Measurements from ENCODE around the gene SLC29A3. TPM values are rescaled to one million over a fixed set of nuclear protein-coding genes. Genes with fewer than 3 reads are reported as not detected.

The SLC29A3 gene
- polyA plus RNA-seq, 1 of the 3 experiments (the other 2 are of a cell fraction), result 3.8 TPM

DNA sequence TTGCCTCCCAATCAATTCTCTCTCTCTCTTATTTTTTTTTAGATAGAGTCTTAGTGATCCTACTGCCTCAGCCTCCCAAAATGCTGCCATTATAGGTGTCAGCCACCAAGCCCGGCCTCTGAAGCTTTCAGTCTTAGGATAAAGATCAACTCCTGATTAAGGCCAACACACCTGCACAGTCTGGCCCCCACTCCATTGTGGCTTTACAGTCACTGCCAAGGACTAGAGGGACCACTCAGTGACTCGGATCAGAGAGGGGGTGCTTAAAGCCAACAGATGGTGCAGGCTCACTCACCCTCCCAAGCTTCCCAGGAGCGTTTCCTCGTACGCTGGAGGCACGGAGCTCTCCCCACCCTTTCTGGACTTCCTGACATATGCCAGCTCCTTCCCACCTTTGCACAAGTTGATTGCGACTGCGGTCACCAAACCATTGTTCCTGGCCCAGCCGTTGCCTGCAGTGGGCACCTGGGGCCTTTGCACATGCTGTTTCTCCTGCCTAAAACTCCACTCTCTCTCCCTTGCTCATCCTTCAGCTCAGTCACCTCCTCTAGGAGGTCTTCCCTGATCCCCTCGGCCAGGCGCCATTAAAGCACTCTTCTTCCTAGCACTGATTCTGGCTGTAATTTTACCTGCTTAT lies 76.0 kb downstream of the SLC29A3 start:
- Histone ChIP-seq H3K27me3 (ENCODE audit: insufficient read depth) (peaks cover 48% of the 10 kb centered on the region), H4K20me1 (ENCODE audit: insufficient read depth) (no peaks in the 10 kb centered on the region), H3K9ac (no peak overlapping the region), H3F3A (replicated peaks; ENCODE audit: insufficient read depth) (no peaks in the 10 kb centered on the region), H3K9me3 (no peaks in the 10 kb centered on the region), H3K36me3 (replicated peaks in 1 of 2; ENCODE audit: control insufficient read depth in 1 of 2, insufficient read depth in 2 of 2, low read length in 1 of 2) (no peaks in the 10 kb centered on the region), H3K27ac (ENCODE audit: low read depth in 2 of 2, low read length in 1 of 2) (no peak overlapping the region), H3K4me1 (ENCODE audit: control insufficient read depth in 1 of 2, insufficient read depth in 2 of 2, low read depth in 1 of 2, low read length in 1 of 2) (peaks cover 0 to 9% of the 10 kb centered on the region in 2 experiments; a peak in 1 of 4 replicates), H3K79me2 (ENCODE audit: insufficient read depth) (no peaks in the 10 kb centered on the region), H3K4me3 (ENCODE audit: low read depth in 2 of 2, low read length in 1 of 2) (no peak overlapping the region; a peak in 1 of 4 replicates), H2AFZ (ENCODE audit: low read depth) (no peak overlapping the region), H3K4me2 (no peak overlapping the region), H3K9me2 (no peaks in the 10 kb centered on the region)
- 83% methylated on average over 8 of the region's 11 CpGs for WGBS (ENCODE audit: low lambda C conversion rate)
- CTCF ChIA-PET, result interaction anchor here (0.5 to 12.3 kb wide), 48 partner anchors 8 to 991 kb away, joined by 3 to 223 read pairs (median 6); partner anchors contain the start of genes EIF4EBP2 and SLC29A3
- POLR2A ChIA-PET, result interaction anchor here (1.0 kb wide), 1 partner anchor 76 kb away, joined by 3 read pairs; the partner anchor contains the start of gene SLC29A3
- DNase-seq, result no peak
- TF ChIP-seq EZH2phosphoT487 (IDR thresholded peaks at IDR 0.05; ENCODE audit: borderline replicate concordance, low read depth), result no peak
- TF ChIP-seq JUND (IDR thresholded peaks at IDR 0.05), result no peak
- TF ChIP-seq, protein P1, sequence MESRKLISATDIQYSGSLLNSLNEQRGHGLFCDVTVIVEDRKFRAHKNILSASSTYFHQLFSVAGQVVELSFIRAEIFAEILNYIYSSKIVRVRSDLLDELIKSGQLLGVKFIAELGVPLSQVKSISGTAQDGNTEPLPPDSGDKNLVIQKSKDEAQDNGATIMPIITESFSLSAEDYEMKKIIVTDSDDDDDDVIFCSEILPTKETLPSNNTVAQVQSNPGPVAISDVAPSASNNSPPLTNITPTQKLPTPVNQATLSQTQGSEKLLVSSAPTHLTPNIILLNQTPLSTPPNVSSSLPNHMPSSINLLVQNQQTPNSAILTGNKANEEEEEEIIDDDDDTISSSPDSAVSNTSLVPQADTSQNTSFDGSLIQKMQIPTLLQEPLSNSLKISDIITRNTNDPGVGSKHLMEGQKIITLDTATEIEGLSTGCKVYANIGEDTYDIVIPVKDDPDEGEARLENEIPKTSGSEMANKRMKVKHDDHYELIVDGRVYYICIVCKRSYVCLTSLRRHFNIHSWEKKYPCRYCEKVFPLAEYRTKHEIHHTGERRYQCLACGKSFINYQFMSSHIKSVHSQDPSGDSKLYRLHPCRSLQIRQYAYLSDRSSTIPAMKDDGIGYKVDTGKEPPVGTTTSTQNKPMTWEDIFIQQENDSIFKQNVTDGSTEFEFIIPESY (IDR thresholded peaks at IDR 0.05; ENCODE audit: borderline replicate concordance, low read depth), result no peak
- TF ChIP-seq POLR2AphosphoS5 (IDR thresholded peaks at IDR 0.05; ENCODE audit: low read depth, low read length), result no peak
- TF ChIP-seq GABPA (IDR thresholded peaks at IDR 0.05; ENCODE audit: low read depth), result no peak
- TF ChIP-seq, protein P2, sequence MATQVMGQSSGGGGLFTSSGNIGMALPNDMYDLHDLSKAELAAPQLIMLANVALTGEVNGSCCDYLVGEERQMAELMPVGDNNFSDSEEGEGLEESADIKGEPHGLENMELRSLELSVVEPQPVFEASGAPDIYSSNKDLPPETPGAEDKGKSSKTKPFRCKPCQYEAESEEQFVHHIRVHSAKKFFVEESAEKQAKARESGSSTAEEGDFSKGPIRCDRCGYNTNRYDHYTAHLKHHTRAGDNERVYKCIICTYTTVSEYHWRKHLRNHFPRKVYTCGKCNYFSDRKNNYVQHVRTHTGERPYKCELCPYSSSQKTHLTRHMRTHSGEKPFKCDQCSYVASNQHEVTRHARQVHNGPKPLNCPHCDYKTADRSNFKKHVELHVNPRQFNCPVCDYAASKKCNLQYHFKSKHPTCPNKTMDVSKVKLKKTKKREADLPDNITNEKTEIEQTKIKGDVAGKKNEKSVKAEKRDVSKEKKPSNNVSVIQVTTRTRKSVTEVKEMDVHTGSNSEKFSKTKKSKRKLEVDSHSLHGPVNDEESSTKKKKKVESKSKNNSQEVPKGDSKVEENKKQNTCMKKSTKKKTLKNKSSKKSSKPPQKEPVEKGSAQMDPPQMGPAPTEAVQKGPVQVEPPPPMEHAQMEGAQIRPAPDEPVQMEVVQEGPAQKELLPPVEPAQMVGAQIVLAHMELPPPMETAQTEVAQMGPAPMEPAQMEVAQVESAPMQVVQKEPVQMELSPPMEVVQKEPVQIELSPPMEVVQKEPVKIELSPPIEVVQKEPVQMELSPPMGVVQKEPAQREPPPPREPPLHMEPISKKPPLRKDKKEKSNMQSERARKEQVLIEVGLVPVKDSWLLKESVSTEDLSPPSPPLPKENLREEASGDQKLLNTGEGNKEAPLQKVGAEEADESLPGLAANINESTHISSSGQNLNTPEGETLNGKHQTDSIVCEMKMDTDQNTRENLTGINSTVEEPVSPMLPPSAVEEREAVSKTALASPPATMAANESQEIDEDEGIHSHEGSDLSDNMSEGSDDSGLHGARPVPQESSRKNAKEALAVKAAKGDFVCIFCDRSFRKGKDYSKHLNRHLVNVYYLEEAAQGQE (IDR thresholded peaks at IDR 0.05; ENCODE audit: low read depth, low read length), result no peak
- TF ChIP-seq TCF12 (IDR thresholded peaks at IDR 0.05), result no peak
- TF ChIP-seq MEF2A (IDR thresholded peaks at IDR 0.05; ENCODE audit: borderline replicate concordance, low read depth), result no peak
- TF ChIP-seq GATA2 (CRISPR knock-in tag; IDR thresholded peaks at IDR 0.05), result no peak
- TF ChIP-seq, protein P3, sequence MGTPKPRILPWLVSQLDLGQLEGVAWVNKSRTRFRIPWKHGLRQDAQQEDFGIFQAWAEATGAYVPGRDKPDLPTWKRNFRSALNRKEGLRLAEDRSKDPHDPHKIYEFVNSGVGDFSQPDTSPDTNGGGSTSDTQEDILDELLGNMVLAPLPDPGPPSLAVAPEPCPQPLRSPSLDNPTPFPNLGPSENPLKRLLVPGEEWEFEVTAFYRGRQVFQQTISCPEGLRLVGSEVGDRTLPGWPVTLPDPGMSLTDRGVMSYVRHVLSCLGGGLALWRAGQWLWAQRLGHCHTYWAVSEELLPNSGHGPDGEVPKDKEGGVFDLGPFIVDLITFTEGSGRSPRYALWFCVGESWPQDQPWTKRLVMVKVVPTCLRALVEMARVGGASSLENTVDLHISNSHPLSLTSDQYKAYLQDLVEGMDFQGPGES (IDR thresholded peaks at IDR 0.05; ENCODE audit: low read depth, low read length), result no peak
- no peak for TF ChIP-seq NFIC (IDR thresholded peaks at IDR 0.05; ENCODE audit: borderline replicate concordance)
- TF ChIP-seq, protein P4, sequence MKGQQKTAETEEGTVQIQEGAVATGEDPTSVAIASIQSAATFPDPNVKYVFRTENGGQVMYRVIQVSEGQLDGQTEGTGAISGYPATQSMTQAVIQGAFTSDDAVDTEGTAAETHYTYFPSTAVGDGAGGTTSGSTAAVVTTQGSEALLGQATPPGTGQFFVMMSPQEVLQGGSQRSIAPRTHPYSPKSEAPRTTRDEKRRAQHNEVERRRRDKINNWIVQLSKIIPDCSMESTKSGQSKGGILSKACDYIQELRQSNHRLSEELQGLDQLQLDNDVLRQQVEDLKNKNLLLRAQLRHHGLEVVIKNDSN (IDR thresholded peaks at IDR 0.05; ENCODE audit: borderline replicate concordance, low read depth), result no peak
- TF ChIP-seq RXRA (IDR thresholded peaks at IDR 0.05; ENCODE audit: borderline replicate concordance, low read depth), result no peak
- TF ChIP-seq EP300 (IDR thresholded peaks at IDR 0.05; ENCODE audit: borderline replicate concordance in 1 of 2, low read depth in 1 of 2, low read length in 1 of 2), result no peak
- no peak for TF ChIP-seq ELF1 (IDR thresholded peaks at IDR 0.05)
- TF ChIP-seq MXI1 (IDR thresholded peaks at IDR 0.05; ENCODE audit: low read depth, low read length), result no peak
- TF ChIP-seq SMC3 (IDR thresholded peaks at IDR 0.05; ENCODE audit: low read depth, low read length), result no peak
- TF ChIP-seq, protein P5, sequence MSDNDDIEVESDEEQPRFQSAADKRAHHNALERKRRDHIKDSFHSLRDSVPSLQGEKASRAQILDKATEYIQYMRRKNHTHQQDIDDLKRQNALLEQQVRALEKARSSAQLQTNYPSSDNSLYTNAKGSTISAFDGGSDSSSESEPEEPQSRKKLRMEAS (IDR thresholded peaks at IDR 0.05; ENCODE audit: low read depth), result no peak
- TF ChIP-seq TAF1 (IDR thresholded peaks at IDR 0.05; ENCODE audit: borderline replicate concordance, low read depth, low read length), result no peak

Measured in SK-N-SH (cell line).